Panc1 (cell line): ENCODE data around the gene FCRL5.

ENCODE experiments used
- CTCF ChIP-seq: fragments of 450-650 bp; IDR thresholded peaks from 2 replicates; pipeline ENCODE4 v1.5.1; 2017; ENCODE audit warnings: mild to moderate bottlenecking
- POLR2AphosphoS5 ChIP-seq: IDR thresholded peaks from 2 replicates; pipeline ENCODE4 v1.6.1; 2012; ENCODE audit warnings: mild to moderate bottlenecking, low read depth, low read length, moderate library complexity
- SIN3A ChIP-seq: IDR thresholded peaks from 2 replicates; pipeline ENCODE4 v1.6.1; 2012; ENCODE audit warnings: low read depth, mild to moderate bottlenecking, low read length, moderate library complexity, borderline replicate concordance; ENCODE audit not compliant: insufficient read depth

- TF ChIP-seq SIN3A (no peak), CTCF (no peak), POLR2AphosphoS5 (no peak)
Observed at GRCh38 chr1:157469300-157469699, 83.0 kb downstream of the FCRL5 start.
